BJ (cell line): ENCODE measurements around the gene USP36. TPM values are rescaled to one million over a fixed set of nuclear protein-coding genes. Genes with fewer than 3 reads are reported as not detected.
"Not testable (repeated sequence)": the region's sequence is repeated elsewhere in the genome, so short reads cannot be mapped to it uniquely, and the experiment has no call there.

Source experiments
- CTCF ChIA-PET: fragments of 350-600 bp; formaldehyde crosslinking; extraction: SDS; loops from one replicate; lab custom pipeline; 2021; ENCODE audit warnings: antibody characterized with exemption, inconsistent platforms; lab: Yijun Ruan, JAX
- POLR2A ChIA-PET: fragments of 300-600 bp; sonication (Branson Sonifier 250); formaldehyde crosslinking; extraction: SDS; loops from one replicate; lab custom pipeline; 2021; ENCODE audit warnings: antibody characterized with exemption; lab: Charles Lee
- DNase-seq: peaks from one replicate; pipeline ENCODE4 v3.0.0-alpha.2; 2011; ENCODE audit warnings: low read depth
- H3K27me3 ChIP-seq: 2 replicates; pipeline ENCODE4 v1.6.0; 2011; ENCODE audit warnings: low read length; ENCODE audit not compliant: control insufficient read depth, insufficient read depth
- H3K36me3 ChIP-seq: 2 replicates; pipeline ENCODE4 v1.5.1; 2011; ENCODE audit warnings: low read length; ENCODE audit not compliant: control insufficient read depth, insufficient read depth
- H3K4me3 ChIP-seq: 2 replicates; pipeline ENCODE4 v1.5.1; 2011; ENCODE audit warnings: low read depth, mild to moderate bottlenecking, control low read depth, low read length
- polyA plus RNA-seq: library from polyadenylated mRNA; depleted of rRNA; stranded (reverse); fragments of >200 nt; gene quantifications from 2 replicates; pipeline ENCODE4 v1.2.3, GENCODE V29; 2011
- TF ChIP-seq, protein P1 (sequence below): IDR thresholded peaks from 2 replicates; pipeline ENCODE4 v1.5.1; 2011; ENCODE audit warnings: low read depth, mild to moderate bottlenecking, control low read depth, inconsistent platforms, low read length, moderate library complexity; ENCODE audit not compliant: insufficient read depth

USP36 gene
- polyA plus RNA-seq, 1 experiment = 22.1 TPM

- H3K27me3 ChIP-seq = no peaks in the 10 kb centered on the region
- DNase-seq = no peak
- no peaks in the 10 kb centered on the region for H3K36me3 ChIP-seq
- TF ChIP-seq, protein P1, sequence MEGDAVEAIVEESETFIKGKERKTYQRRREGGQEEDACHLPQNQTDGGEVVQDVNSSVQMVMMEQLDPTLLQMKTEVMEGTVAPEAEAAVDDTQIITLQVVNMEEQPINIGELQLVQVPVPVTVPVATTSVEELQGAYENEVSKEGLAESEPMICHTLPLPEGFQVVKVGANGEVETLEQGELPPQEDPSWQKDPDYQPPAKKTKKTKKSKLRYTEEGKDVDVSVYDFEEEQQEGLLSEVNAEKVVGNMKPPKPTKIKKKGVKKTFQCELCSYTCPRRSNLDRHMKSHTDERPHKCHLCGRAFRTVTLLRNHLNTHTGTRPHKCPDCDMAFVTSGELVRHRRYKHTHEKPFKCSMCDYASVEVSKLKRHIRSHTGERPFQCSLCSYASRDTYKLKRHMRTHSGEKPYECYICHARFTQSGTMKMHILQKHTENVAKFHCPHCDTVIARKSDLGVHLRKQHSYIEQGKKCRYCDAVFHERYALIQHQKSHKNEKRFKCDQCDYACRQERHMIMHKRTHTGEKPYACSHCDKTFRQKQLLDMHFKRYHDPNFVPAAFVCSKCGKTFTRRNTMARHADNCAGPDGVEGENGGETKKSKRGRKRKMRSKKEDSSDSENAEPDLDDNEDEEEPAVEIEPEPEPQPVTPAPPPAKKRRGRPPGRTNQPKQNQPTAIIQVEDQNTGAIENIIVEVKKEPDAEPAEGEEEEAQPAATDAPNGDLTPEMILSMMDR = no peak
- ChIA-PET CTCF (no interaction called here), POLR2A (no interaction called here)
- no peak overlapping the region for H3K4me3 ChIP-seq
Observed at GRCh38 chr17:78753316-78754250, 87.0 kb downstream of the USP36 start.

GRCh38 chr17:78751447-78752161 lies 89.0 kb downstream of the USP36 start:
- ChIA-PET POLR2A (no interaction called here), CTCF (interaction anchor here (0.7 kb wide), 1 partner anchor 44 kb away, joined by 3 read pairs; no protein-coding TSS in a partner anchor)
- Histone ChIP-seq H3K4me3 (no peak overlapping the region), H3K27me3 (no peaks in the 10 kb centered on the region), H3K36me3 (no peaks in the 10 kb centered on the region)
- TF ChIP-seq, protein P1 = no peak
- DNase-seq = no peak

- CTCF ChIA-PET, H3K4me3 ChIP-seq, H3K27me3 ChIP-seq, H3K36me3 ChIP-seq, POLR2A ChIA-PET, DNase-seq: not testable (repeated sequence)
Observed at GRCh38 chr17:78751000-78751399, 89.6 kb downstream of the USP36 start.

DNA sequence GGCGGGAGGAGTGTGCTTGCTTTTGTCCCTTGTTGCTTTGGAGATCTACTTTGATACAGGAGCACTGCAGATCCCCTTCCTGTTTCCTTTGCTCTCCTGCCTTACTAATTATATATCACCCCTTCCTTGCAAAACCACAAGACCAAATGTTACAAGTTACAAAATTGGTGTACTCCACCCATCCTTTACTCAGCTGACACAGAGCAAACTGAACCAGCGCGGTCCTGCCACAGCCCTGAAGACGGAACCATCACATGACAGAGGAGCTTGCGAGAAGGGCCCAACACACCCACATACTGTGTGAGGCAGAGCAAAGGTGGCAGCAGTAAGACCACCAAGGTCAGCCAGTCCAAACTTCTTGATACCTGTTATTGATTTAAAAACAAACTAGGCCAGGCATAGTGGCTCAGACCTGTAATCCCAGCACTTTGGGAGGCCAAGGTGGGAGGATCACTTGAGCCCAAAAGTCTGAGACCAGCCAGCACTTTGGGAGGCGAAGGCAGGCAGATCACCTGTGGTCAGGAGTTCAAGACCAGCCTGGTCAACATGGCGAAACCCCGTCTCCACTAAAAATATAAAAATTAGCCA lies 91.8 kb downstream of the USP36 start:
- ChIA-PET POLR2A (interaction anchor here (0.5 kb wide), 1 partner anchor 8 kb away, joined by 7 read pairs; no protein-coding TSS in a partner anchor), CTCF (interaction anchor here (1.1 to 1.4 kb wide), 2 partner anchors 11 to 15 kb away, joined by 3 to 6 read pairs; no protein-coding TSS in a partner anchor)
- Histone ChIP-seq H3K36me3 (no peaks in the 10 kb centered on the region), H3K27me3 (no peaks in the 10 kb centered on the region), H3K4me3 (no peak overlapping the region)
- TF ChIP-seq, protein P1 = no peak
- DNase-seq = peak; percentile 49

DNA sequence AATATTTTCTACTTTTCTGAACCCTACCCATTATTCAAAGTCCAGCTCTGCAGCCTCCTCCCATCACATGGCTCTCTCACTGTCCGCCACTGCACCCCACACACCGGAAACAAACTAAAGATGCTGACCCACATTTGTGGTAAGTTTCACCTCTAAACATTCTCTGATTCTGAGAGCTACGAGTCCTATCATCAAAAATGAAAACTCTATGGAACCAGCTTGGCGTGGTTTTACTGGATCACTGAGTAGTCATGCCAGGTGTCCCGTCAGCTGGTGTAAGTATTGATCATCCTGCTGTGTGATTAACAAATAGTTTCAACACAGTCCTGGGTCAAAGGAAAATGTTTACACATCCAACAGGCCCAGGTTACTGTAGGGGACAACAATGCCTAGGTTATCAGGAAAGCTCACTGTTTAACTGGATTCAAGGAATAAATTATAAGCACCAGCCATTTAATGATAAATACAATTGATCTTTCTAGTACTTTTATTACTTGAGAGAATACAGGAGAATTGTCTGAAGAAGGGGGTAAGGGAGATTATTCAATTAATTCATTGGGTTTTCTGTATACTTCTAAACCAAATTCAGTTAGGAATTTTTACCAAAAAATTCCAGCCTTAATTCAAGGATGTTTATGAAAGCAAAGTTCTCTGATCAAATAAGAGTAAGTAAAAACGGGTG lies 92.4 kb downstream of the USP36 start:
- ChIA-PET POLR2A (interaction anchor here (0.5 kb wide), 1 partner anchor 9 kb away, joined by 7 read pairs; no protein-coding TSS in a partner anchor), CTCF (interaction anchor here (1.4 kb wide), 1 partner anchor 12 kb away, joined by 6 read pairs; no protein-coding TSS in a partner anchor)
- TF ChIP-seq, protein P1 = no peak
- Histone ChIP-seq H3K36me3 (no peaks in the 10 kb centered on the region), H3K27me3 (no peaks in the 10 kb centered on the region), H3K4me3 (no peak overlapping the region)
- DNase-seq = no peak
